HUES64 (cell line): Measurements from ENCODE around the gene PTPRC.

Experiments
- H3K27ac ChIP-seq: 2 replicates; pipeline ENCODE4 v1.7.0; 2013; ENCODE audit warnings: low read depth, low read length, inconsistent platforms
- H3K27me3 ChIP-seq: 2 replicates; pipeline ENCODE4 v1.6.1; 2013; ENCODE audit warnings: mild to moderate bottlenecking, low read length; ENCODE audit not compliant: insufficient read depth
- H3K36me3 ChIP-seq: 2 replicates; pipeline ENCODE4 v1.6.1; 2013; ENCODE audit warnings: mild to moderate bottlenecking, low read length; ENCODE audit not compliant: insufficient read depth
- H3K4me1 ChIP-seq: 2 replicates; pipeline ENCODE4 v1.6.1; 2013; ENCODE audit warnings: mild to moderate bottlenecking, low read length, moderate library complexity; ENCODE audit not compliant: insufficient read depth
- H3K4me3 ChIP-seq: 2 replicates; pipeline ENCODE4 v1.5.1; 2013; ENCODE audit warnings: mild to moderate bottlenecking, low read length, moderate library complexity
- H3K9ac ChIP-seq: 2 replicates; pipeline ENCODE4 v1.6.1; 2013; ENCODE audit warnings: mild to moderate bottlenecking, low read depth, low read length
- H3K9me3 ChIP-seq: 2 replicates; pipeline ENCODE4 v1.6.1; 2013; ENCODE audit warnings: low read depth, low read length; ENCODE audit not compliant: insufficient read depth
- WGBS: fragments of 150-250, 120-280 bp; methylation state at CpG from one replicate; pipeline ENCODE4 v1.1.7; 2013; ENCODE audit warnings: missing lambda C conversion rate; 5-methylcytosine and 5-hydroxymethylcytosine counted together

Gene PTPRC

DNA sequence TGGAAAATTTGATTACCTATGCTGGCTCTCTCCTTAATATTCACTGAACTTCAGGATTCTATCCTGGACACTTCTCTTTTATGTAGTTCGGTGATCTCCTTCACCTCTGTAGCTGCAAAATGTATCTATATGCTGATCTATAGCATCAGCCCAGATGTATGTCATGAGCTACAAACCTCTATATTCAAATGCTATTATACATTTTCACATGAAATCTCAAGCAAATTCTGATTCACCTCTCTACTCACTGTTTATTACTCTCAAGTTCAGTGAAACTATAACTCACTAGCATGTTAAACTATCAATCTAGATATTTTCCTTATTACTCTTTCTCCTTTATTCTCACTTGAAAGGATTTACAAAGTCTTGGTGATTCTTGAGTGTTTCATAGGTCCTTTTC, 52.2 kb downstream of the PTPRC start:
- no peaks in the 10 kb centered on the region for H3K36me3 ChIP-seq
- H3K27me3 ChIP-seq = no peaks in the 10 kb centered on the region
- H3K27ac ChIP-seq = no peak overlapping the region
- 96% methylated on average over 1 of the region's 1 CpG for WGBS
- no peak overlapping the region for H3K4me3 ChIP-seq
- no peaks in the 10 kb centered on the region for H3K9me3 ChIP-seq
- H3K9ac ChIP-seq = no peak overlapping the region
- H3K4me1 ChIP-seq = peaks cover 19% of the 10 kb centered on the region

DNA sequence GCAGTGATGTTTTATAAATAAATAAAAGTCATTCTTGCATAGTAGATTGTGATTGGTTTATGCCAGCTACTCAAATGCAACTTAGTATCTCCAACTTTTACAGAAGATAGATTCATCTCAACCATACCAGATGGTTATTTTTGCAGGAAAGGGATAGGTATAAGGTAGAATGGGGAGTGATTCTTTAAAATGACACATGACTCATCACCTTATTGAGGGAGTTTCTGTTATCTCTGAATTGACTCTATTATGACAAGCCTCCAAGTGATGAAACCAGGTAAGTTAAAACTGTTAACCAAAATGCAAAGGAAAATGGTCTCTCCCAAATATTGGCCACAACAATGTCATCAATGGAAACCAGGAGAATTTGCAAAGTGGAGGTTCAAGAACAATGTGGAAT, 54.5 kb downstream of the PTPRC start:
- Histone ChIP-seq H3K27me3 (no peaks in the 10 kb centered on the region), H3K27ac (no peak overlapping the region), H3K9me3 (no peaks in the 10 kb centered on the region), H3K9ac (no peak overlapping the region), H3K4me1 (peaks cover 20% of the 10 kb centered on the region), H3K36me3 (no peaks in the 10 kb centered on the region), H3K4me3 (no peak overlapping the region)

DNA sequence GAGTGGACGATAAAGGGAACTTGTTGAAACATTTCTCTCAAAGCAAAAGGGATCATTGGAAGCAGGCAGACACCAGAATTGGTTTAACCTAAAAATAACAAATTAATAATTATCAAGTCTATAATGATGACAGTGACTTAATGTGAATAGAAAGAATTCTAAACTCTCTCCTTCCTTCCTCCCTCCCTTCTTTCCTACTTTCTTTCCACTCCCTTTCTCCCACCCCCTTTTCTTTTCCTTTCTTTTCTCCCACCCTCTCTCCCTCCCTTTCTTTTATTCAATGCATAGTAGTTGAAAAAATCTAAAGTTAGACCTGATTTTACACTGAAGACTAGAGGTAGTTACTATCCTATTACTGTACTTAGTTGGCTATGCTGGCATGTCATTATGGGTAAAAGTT, 55.7 kb downstream of the PTPRC start:
- Histone ChIP-seq H3K27ac (no peak overlapping the region), H3K9me3 (no peaks in the 10 kb centered on the region), H3K4me1 (peaks cover 23% of the 10 kb centered on the region), H3K36me3 (no peaks in the 10 kb centered on the region), H3K27me3 (no peaks in the 10 kb centered on the region), H3K4me3 (no peak overlapping the region), H3K9ac (no peak overlapping the region)
- no CpG with 5 or more reads among the region's 1 CpG for WGBS

DNA sequence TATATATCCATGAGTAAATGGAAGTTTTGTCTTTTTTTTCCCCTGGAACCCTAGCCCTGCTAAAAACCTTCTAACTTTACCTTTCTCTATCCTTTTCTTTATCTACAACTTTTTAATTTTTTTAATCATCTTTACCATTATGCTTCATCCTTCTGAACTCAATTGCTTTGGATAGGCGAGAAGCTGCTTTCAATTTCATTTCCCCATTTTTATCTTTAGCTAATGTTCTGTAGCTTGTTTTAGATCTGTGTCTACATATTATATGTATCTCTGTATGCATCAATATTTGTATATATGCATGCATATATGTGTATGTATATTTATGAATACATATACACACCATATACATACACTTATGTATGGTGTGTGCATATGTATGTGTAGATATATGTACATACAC, 57.4 kb downstream of the PTPRC start:
- no peaks in the 10 kb centered on the region for H3K36me3 ChIP-seq

DNA sequence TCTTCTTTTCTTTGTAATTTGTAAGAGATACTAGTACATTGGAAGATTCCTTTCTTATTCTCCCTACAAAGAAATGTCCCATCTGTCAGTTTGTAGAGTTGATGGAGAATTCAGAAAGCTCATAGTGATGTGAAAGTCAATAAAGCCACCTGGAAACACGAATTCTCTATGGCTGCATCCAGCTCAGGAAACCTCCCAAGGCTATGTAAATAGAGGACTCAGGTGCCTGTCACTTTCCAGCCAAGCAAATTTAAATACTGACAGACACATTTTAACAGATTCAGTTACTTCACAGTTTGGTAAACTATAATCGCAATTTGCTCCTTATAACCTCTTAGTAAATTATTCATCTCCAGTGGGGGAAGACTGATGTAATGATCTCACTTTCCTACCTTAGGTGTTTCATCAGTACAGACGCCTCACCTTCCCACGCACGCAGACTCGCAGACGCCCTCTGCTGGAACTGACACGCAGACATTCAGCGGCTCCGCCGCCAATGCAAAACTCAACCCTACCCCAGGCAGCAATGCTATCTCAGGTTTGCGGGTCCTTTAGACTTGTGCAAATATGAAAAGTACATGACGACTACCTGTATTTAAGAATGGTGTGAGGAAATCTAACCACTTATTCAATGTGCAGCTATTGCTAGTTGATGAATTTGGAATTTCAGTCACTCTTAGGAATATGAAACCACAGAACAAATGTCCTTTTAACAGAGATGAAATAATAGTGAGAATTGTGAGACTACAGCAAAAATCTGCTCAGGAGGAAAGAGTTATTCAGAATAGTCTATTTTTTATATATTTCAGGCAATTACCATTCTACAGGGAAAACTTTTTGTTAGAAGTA, 60.6 kb downstream of the PTPRC start:
- Histone ChIP-seq H3K9ac (no peak overlapping the region), H3K9me3 (no peaks in the 10 kb centered on the region), H3K27me3 (no peaks in the 10 kb centered on the region), H3K27ac (no peak overlapping the region), H3K36me3 (no peaks in the 10 kb centered on the region), H3K4me3 (no peak overlapping the region), H3K4me1 (peaks cover 44% of the 10 kb centered on the region)
- 4% methylated on average over 13 of the region's 13 CpGs for WGBS

More for the DNA sequence above, 57.4 kb downstream of the PTPRC start:
- no peaks in the 10 kb centered on the region for H3K9me3 ChIP-seq
- WGBS = 100% methylated on average over 1 of the region's 1 CpG
- H3K27me3 ChIP-seq = no peaks in the 10 kb centered on the region
- no peak overlapping the region for H3K27ac ChIP-seq
- H3K4me3 ChIP-seq = no peak overlapping the region
- no peak overlapping the region for H3K9ac ChIP-seq
- H3K4me1 ChIP-seq = peaks cover 26% of the 10 kb centered on the region

DNA sequence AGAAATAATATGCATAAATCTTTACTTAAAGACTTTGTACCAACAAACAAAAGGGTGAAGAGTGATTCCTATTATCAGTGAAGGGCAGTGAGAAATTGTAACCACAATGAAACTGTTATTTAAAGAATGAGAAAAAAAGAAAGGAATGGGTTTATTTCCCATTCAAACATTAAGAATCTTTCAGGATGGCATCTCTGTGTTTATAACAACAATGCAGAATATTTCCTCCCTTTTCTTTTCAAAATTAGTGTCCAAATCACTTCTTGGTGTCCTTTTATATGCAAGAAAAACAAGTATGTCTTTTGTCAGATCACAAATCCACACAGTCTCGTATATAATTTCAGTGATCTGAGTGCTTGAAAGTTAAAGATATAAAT, 61.2 kb downstream of the PTPRC start:
- WGBS = no CpG with 5 or more reads among the region's 1 CpG
- no peaks in the 10 kb centered on the region for H3K9me3 ChIP-seq
- H3K9ac ChIP-seq = no peak overlapping the region
- no peaks in the 10 kb centered on the region for H3K36me3 ChIP-seq
- no peak overlapping the region for H3K27ac ChIP-seq
- H3K4me3 ChIP-seq = no peak overlapping the region
- no peaks in the 10 kb centered on the region for H3K27me3 ChIP-seq
- H3K4me1 ChIP-seq = peaks cover 44% of the 10 kb centered on the region

DNA sequence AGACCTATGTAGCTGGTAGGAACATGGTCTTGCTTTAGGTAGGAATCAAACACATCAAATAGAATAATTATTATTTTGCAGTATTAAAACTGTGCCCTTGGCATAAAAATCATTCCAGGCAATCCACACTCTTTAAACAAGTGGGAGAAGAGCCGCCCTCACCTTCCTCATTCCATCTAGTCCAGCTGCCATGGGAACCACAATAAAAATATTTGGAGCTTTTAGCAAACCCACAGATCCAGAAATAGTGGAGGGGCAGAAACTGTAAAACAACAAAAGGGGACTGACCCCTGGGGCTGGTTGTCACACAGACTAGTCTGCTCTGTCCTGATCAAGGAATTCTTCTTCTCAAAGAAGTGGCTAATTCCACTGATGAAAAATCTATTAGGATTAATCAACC, 61.6 kb downstream of the PTPRC start:
- peaks cover 44% of the 10 kb centered on the region for H3K4me1 ChIP-seq
- no peak overlapping the region for H3K4me3 ChIP-seq
- H3K36me3 ChIP-seq = no peaks in the 10 kb centered on the region
- H3K9me3 ChIP-seq = no peaks in the 10 kb centered on the region
- no peaks in the 10 kb centered on the region for H3K27me3 ChIP-seq
- WGBS = 100% methylated on average over 1 of the region's 1 CpG
- H3K9ac ChIP-seq = peak overlapping the region; percentile 45
- H3K27ac ChIP-seq = peak overlapping the region; percentile 20; the same call in 1 of the 2 replicates

DNA sequence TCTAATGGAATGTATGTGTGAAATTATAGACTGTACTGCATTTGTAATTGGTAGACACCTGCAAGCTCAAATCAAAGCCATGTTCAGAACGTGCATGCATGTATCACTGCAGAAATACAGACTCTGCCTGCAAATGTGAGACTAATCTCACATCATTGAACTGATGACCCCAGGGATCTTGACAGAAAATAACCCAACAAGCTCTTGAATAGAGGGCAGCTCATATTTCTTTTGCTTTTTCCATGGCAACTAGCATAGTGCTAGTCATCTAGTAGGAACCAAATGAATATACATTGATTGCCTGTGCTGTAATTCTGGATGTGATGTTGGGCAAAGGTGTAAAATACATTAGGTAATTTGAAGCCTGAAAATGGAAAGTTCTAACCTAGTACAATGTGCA, 62.4 kb downstream of the PTPRC start:
- Histone ChIP-seq H3K27ac (peak overlapping the region; percentile 41; the same call in 1 of the 2 replicates), H3K4me1 (peaks cover 44% of the 10 kb centered on the region), H3K4me3 (peak overlapping the region; percentile 15; the same call in 1 of the 2 replicates), H3K9ac (peak overlapping the region; percentile 24; the same call in 1 of the 2 replicates), H3K36me3 (no peaks in the 10 kb centered on the region), H3K27me3 (no peaks in the 10 kb centered on the region), H3K9me3 (no peaks in the 10 kb centered on the region)
- WGBS = 78% methylated on average over 1 of the region's 1 CpG

DNA sequence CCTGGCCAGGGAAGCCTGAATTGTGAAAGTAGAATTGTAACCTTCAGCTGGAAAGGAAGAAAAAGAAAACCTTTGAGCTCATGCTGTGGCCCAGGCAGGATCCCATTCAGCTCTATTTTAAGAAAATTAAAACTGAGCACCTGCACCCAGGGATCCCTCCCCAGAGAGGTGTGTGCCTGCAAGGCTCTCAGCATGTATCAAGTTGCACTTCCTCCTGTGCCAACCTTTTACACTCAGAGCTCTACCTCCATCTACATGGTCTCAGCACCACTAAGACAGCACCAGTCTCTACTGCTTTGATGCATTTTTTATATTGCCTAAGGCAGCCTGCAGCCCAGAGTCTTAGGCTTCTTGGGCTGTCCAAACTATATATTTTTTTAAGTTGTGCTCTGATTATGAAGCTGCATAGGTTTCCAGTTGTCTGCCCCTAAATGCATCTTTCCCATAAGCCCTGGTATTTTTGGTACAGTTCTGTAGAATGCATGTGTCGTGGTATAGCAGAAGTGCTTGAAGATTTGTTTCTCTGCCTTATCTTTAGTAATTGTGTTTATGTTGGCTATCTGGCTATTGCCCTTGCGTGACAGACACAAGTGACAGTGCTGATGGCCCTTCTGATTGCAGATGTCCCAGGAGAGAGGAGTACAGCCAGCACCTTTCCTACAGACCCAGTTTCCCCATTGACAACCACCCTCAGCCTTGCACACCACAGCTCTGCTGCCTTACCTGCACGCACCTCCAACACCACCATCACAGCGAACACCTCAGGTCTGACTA, 63.1 kb downstream of the PTPRC start:
- H3K4me1 ChIP-seq = peaks cover 44% of the 10 kb centered on the region
- H3K9ac ChIP-seq = no peak overlapping the region
- peak overlapping the region; percentile 41; the same call in 1 of the 2 replicates for H3K27ac ChIP-seq
- H3K4me3 ChIP-seq = peak overlapping the region; percentile 15; the same call in 1 of the 2 replicates
- WGBS = 93% methylated on average over 4 of the region's 4 CpGs
- H3K36me3 ChIP-seq = no peaks in the 10 kb centered on the region
- no peaks in the 10 kb centered on the region for H3K9me3 ChIP-seq
- H3K27me3 ChIP-seq = no peaks in the 10 kb centered on the region

DNA sequence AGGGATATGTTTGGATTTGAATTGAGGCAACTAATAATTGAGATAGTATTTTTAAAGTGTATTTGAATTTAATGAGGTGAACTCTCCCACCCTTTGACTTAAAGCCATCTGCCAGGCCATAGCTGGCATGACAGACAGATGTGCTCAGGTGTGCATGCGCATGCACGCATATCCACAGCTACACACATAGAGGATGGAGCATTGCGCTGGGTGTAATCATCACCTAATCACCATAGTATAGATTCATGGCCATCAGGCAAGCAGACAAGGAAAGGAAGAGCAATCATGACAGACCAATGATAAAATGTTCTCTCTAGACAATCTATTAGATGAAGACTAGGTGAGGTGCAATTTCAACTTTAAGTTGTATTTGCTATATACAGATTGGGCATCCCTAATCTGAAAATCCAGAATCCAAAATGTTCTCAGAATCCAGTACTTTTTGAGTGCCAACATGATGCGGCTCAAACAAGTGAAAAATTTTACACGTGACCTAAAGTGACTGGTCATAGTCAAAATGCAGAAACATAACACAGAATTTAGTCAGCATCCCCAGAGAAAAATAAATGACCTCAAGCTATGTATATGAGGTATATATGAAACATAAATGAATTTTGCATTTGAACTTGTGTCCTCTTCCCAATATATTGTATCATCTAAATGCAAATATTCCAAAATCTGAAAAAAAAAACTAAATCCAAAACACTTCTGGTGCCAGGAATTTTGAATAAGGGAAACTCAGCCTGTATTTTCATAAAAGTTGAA, 70.1 kb downstream of the PTPRC start:
- Histone ChIP-seq H3K4me1 (no peaks in the 10 kb centered on the region), H3K4me3 (no peak overlapping the region), H3K9ac (no peak overlapping the region), H3K27ac (no peak overlapping the region), H3K9me3 (no peaks in the 10 kb centered on the region), H3K36me3 (no peaks in the 10 kb centered on the region), H3K27me3 (no peaks in the 10 kb centered on the region)
- 94% methylated on average over 5 of the region's 5 CpGs for WGBS

DNA sequence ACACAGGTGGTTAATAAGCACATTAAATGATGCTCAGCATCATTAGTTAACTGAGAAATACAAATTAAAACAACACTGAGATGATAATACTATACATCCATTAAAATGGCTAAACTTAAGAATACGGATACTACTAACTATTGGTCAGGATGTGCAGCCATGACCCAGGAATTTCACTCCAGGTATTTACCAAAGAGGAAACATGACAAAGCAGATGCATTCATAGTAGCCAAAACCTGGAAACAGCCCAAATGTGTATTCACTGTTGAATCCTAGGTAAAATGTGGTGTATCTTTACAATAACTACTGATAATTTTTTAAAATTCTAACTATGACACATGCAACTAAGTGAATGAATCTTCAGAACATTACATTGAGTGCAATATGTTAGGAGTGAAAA, 73.0 kb downstream of the PTPRC start:
- no peak overlapping the region for H3K4me3 ChIP-seq
- H3K4me1 ChIP-seq = no peaks in the 10 kb centered on the region
- no peaks in the 10 kb centered on the region for H3K36me3 ChIP-seq
- no peak overlapping the region for H3K27ac ChIP-seq
- no peak overlapping the region for H3K9ac ChIP-seq
- H3K9me3 ChIP-seq = no peaks in the 10 kb centered on the region
- H3K27me3 ChIP-seq = no peaks in the 10 kb centered on the region
- WGBS = 100% methylated on average over 1 of the region's 1 CpG
